Measurements from ENCODE around the gene DLG1.
"Not testable (repeated sequence)": the region's sequence is repeated elsewhere in the genome, so short reads cannot be mapped to it uniquely, and the experiment has no call there.

DLG1 gene

DNA sequence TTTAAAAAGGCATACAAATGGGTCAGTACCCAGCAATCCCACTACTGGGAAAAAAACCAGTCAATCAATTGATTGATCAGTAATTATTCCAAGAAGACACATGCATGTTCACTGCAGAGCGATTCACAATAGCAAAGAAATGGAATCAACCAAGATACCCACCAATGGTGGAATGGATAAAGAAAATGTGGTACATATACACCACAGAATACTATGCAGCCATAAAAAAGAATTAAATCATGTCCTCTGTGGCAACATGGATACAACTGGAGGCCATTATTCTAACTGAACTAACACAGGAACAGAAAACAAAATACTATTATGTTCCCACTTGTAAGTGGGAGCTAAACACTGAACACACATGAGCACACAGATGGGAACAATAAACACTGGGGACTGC lies 103.1 kb downstream of the DLG1 start:
- TF ChIP-seq, protein P1, sequence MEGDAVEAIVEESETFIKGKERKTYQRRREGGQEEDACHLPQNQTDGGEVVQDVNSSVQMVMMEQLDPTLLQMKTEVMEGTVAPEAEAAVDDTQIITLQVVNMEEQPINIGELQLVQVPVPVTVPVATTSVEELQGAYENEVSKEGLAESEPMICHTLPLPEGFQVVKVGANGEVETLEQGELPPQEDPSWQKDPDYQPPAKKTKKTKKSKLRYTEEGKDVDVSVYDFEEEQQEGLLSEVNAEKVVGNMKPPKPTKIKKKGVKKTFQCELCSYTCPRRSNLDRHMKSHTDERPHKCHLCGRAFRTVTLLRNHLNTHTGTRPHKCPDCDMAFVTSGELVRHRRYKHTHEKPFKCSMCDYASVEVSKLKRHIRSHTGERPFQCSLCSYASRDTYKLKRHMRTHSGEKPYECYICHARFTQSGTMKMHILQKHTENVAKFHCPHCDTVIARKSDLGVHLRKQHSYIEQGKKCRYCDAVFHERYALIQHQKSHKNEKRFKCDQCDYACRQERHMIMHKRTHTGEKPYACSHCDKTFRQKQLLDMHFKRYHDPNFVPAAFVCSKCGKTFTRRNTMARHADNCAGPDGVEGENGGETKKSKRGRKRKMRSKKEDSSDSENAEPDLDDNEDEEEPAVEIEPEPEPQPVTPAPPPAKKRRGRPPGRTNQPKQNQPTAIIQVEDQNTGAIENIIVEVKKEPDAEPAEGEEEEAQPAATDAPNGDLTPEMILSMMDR (IDR thresholded peaks at IDR 0.05; ENCODE audit: insufficient read depth, low read length, poor library complexity, severe bottlenecking), result no peak
- H3K27me3 ChIP-seq (replicated peaks; ENCODE audit: control insufficient read depth, insufficient read depth, low read length), result no peaks in the 10 kb centered on the region
- H3K36me3 ChIP-seq (ENCODE audit: control insufficient read depth, insufficient read depth, low read length), result no peaks in the 10 kb centered on the region
- no peak overlapping the region for H3K4me3 ChIP-seq (replicated peaks; ENCODE audit: low read depth, low read length)
- no peak for DNase-seq (ENCODE audit: extremely low read depth, insufficient read length)

- not testable (repeated sequence) for H3K27me3 ChIP-seq (replicated peaks; ENCODE audit: control insufficient read depth, insufficient read depth, low read length); H3K4me3 ChIP-seq (replicated peaks; ENCODE audit: low read depth, low read length); H3K36me3 ChIP-seq (ENCODE audit: control insufficient read depth, insufficient read depth, low read length); DNase-seq (ENCODE audit: extremely low read depth, insufficient read length)
Observed at GRCh38 chr3:197193759-197194158, 104.7 kb downstream of the DLG1 start.

DNA sequence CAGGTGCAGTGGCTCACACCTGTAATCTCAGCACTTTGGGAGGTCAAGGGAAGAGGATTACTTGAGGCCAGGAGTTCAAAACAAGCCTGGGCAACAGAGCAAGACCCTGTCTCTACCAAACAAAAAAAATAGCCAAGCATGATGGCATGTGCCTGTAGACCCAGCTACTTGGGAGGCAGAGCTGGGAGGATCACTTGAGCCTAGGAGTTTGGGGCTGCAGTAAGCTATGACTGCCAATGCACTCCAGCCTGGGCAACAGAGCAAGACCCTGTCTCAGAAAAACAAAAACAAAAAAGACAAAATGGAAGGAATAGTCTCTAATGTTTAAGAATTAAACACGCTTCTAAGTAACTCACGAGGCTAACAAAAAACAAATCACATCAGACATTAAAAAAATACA lies 106.5 kb downstream of the DLG1 start:
- Histone ChIP-seq H3K36me3 (ENCODE audit: control insufficient read depth, insufficient read depth, low read length) (no peaks in the 10 kb centered on the region), H3K4me3 (replicated peaks; ENCODE audit: low read depth, low read length) (no peak overlapping the region), H3K27me3 (replicated peaks; ENCODE audit: control insufficient read depth, insufficient read depth, low read length) (no peaks in the 10 kb centered on the region)
- TF ChIP-seq, protein P1 (IDR thresholded peaks at IDR 0.05; ENCODE audit: insufficient read depth, low read length, poor library complexity, severe bottlenecking), result no peak
- DNase-seq (ENCODE audit: extremely low read depth, insufficient read length), result no peak

- TF ChIP-seq, protein P1 (IDR thresholded peaks at IDR 0.05; ENCODE audit: insufficient read depth, low read length, poor library complexity, severe bottlenecking), result no peak
- H3K27me3 ChIP-seq (replicated peaks; ENCODE audit: control insufficient read depth, insufficient read depth, low read length), result no peaks in the 10 kb centered on the region
- DNase-seq (ENCODE audit: extremely low read depth, insufficient read length), result no peak
Observed at GRCh38 chr3:197189623-197190022, 108.8 kb downstream of the DLG1 start.

GRCh38 chr3:197188963-197189362 lies 109.4 kb downstream of the DLG1 start:
- no peak for DNase-seq (ENCODE audit: extremely low read depth, insufficient read length)
- H3K36me3 ChIP-seq (ENCODE audit: control insufficient read depth, insufficient read depth, low read length), result no peaks in the 10 kb centered on the region
- H3K27me3 ChIP-seq (replicated peaks; ENCODE audit: control insufficient read depth, insufficient read depth, low read length), result no peaks in the 10 kb centered on the region
- TF ChIP-seq, protein P1 (IDR thresholded peaks at IDR 0.05; ENCODE audit: insufficient read depth, low read length, poor library complexity, severe bottlenecking), result no peak
- no peak overlapping the region for H3K4me3 ChIP-seq (replicated peaks; ENCODE audit: low read depth, low read length)

More at GRCh38 chr3:197189623-197190022, 108.8 kb downstream of the DLG1 start:
- Histone ChIP-seq H3K4me3 (replicated peaks; ENCODE audit: low read depth, low read length) (no peak overlapping the region), H3K36me3 (ENCODE audit: control insufficient read depth, insufficient read depth, low read length) (no peaks in the 10 kb centered on the region)

GRCh38 chr3:197186887-197187588 lies 111.4 kb downstream of the DLG1 start:
- Histone ChIP-seq H3K27me3 (replicated peaks; ENCODE audit: control insufficient read depth, insufficient read depth, low read length) (no peaks in the 10 kb centered on the region), H3K4me3 (replicated peaks; ENCODE audit: low read depth, low read length) (no peak overlapping the region), H3K36me3 (ENCODE audit: control insufficient read depth, insufficient read depth, low read length) (peaks cover 2% of the 10 kb centered on the region)
- DNase-seq (ENCODE audit: extremely low read depth, insufficient read length), result peak; percentile 13
- TF ChIP-seq, protein P1 (IDR thresholded peaks at IDR 0.05; ENCODE audit: insufficient read depth, low read length, poor library complexity, severe bottlenecking), result peak; percentile 70

Measured in GM06990 (cell line).